UCSD-AML1 (cell line): ENCODE results near the gene VCAM1.

Experiments
- DNase-seq: peaks from one replicate; lab custom pipeline; 2025; ENCODE audit not compliant: unreplicated experiment; lab: John Stamatoyannopoulos, UW

The VCAM1 gene

DNA sequence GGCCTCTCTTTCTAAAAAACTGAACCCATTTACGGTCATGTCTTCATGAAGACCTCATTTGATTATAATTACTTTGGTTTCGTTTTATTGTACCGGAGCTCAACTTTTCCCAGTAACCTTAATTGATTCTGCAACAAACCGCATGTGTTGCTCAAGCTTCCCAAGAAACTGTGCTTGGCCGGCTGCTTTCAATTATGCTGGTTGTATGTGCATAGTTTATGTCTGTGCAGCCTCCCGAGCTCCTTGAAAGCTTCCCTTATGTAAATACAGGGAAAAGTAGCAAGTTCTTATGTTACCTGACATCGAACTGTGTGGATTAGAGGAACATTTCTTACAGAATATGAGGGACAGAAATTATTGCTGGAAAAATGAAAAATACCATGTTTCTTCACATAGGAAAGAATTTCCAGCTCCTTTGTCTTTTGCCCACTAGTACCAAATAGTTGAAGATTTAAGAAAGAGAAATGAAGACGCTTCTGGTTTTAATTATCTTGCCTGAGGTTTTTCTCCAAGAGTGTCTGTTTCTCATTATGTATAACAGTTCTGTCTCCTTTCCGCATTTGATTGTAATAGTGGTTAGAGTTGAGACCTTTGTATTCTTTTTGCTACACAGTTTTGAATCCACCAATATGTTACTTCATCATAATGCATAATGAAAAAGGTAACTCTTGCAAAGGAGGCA lies 2.1 kb downstream of the VCAM1 start:
- DNase-seq, result no peak

DNA sequence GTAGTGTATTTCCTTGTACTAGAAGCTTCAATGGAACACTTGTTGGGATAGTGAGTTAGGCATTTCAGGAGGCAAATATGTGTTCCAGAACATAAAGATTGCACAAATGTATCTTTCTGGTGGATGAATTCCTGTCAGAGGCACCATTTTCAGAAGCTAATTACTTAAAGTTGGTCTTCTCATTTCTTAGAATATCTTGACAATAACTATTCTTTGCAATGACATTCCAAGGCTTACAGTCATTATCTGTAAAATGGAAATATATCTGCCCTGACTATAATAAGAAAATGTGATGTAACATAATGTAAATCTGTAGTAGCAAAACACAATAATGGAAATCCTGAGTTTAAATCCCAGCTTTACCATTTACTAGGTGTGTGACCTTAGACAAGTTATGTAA lies 2.7 kb downstream of the VCAM1 start:
- no peak for DNase-seq

DNA sequence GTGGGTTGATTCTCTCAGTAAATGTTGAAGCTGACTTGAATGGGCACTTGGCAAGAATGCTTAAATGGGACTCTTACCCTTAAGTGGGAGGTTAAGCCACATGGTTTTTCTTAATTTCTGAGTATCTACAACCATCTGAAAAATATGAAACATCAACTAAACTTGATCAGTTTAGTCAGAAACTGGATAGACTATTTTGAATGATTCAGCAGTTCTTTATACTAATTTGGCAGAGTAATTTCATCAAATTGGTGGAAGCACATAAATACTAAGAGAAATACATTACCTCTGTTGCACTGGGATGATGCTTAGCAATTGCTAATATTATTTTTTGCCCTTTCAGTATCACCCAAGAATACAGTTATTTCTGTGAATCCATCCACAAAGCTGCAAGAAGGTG lies 4.7 kb downstream of the VCAM1 start:
- DNase-seq, result no peak

DNA sequence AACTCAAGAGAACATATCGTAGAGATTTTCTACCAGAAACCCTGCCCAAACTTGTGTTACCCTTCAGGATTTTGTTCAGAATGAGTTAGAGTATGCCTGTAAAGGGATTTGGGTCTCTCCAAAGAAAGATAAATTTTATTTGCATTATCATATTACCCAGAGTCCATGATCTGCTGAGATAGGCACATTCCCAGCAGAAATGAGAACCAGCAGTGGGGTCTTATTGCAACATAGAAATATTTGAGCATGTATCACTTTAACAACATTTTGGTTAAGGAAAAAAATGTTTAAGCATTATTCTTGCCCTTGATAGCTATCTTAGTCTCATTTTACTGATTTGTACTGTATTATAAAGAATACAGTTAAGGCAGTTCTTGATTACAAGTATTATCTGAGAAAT lies 10.6 kb downstream of the VCAM1 start:
- no peak for DNase-seq

DNA sequence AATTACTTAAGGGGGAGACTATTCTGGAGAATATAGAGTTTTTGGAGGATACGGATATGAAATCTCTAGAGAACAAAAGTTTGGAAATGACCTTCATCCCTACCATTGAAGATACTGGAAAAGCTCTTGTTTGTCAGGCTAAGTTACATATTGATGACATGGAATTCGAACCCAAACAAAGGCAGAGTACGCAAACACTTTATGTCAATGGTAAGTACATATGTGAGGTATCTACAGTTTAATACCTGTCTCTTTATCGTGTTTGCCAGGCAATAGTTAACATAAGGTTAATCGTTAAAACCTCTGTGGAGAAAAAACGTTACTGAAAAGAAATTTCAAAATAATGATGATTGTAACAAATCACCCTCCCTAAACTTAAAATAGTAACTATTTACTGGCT lies 11.8 kb downstream of the VCAM1 start:
- no peak for DNase-seq

DNA sequence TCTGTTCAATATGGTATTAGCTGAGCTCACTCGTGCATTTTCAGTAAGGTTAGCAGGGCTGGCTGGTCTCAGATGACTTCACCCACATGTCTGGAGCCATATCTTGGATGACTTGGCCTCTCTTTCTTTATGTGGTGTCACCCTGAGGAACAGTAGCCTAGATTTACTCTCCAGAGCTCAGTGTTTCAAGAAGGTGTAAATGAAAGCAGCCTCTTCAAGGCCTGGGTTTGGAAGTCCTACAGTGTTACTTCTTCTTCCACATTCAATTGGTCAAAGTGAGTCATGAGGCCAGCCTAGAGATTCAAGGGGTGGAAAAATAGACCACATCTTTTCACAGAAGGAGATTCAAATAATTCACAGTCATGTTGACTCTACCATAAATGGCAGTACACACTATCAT lies 12.2 kb downstream of the VCAM1 start:
- DNase-seq, result no peak

DNA sequence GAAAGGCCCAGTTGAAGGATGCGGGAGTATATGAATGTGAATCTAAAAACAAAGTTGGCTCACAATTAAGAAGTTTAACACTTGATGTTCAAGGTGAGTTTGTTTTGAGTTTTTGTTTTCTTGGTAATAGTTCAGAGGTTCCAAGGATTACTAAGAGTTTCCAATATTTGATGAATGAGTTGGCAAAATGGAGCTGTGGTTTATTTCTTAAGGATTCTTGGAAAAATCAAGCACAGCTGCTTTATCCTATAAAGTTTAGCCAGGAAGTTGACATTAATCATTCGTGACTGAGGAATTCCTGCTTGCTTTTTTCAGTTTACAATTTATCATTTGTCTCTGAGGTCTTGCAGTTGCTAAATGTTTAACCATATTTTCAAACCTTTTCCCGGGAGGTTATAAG lies 15.1 kb downstream of the VCAM1 start:
- no peak for DNase-seq

DNA sequence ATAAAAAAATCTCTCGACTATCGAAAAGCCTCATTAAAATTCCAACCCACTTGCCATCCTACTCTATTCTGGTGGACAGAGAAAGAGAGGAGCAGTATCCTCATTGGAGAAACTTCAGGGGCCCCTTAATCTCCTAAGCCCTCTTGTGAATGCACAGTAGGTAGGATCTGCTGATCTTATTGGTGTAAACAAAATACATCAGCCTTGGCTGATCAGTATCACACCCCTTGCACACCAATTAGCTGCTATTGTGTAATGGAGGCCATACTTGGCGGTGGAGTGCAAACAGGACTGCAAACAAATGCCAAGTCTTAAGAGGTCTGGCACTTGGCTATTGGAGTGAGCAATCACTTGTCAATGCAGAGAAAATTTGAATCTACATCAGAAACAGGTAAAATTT lies 15.7 kb downstream of the VCAM1 start:
- no peak for DNase-seq

DNA sequence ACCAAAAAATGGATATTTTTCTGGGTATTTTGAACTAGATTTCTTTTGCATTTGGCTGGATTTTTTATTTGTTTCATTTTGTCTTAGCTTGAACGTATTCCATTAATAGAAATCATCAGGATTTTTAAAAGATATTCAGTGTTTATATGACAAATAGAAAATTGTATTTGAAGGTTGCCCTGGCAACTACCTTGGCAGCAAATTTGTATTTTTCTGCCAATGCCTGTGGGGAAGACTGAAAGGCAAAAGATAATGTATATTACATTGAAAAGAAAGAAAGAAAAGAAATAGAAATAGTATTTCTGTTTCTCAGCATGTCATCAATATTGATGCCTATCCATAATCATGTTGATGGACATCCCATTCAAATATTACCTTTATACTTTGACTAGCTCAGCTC lies 16.8 kb downstream of the VCAM1 start:
- no peak for DNase-seq

DNA sequence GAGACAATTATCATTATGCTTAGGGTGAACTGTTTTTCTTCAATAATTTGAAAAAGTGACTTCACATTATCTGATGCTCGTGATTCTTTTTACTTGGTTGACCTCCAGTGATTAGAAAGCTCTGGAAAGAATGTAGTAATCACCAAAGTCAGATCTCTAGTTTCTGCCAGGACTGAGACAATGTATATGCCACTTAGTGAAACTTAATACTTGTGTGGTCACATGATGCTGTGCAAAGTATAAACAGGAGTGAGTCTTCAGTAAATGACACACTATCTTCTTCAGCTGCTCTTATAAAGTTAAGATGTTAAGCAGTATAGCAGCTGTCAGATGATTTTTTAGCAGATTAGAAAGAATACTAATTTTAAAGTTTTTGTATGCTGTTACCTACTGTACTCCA lies 17.2 kb downstream of the VCAM1 start:
- no peak for DNase-seq

DNA sequence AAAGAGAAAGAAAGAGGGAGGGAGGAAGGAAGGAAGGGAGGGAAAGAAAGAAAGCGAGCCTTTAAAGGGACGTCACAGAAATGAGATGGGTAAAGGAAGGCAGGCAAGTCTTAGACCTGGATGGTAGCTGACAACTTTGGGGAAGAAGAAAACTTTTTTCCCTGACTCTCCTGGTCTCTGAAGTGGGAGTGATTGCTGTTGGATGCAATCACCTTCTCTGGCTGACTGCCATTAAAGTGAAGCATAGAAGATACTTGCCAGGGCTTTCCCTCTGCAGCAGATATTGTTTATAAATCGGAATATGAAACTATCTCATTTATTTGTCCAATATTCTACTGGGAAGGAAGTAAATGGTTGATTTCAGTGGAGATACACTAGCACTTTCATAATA lies 27.0 kb downstream of the VCAM1 start:
- no peak for DNase-seq

DNA sequence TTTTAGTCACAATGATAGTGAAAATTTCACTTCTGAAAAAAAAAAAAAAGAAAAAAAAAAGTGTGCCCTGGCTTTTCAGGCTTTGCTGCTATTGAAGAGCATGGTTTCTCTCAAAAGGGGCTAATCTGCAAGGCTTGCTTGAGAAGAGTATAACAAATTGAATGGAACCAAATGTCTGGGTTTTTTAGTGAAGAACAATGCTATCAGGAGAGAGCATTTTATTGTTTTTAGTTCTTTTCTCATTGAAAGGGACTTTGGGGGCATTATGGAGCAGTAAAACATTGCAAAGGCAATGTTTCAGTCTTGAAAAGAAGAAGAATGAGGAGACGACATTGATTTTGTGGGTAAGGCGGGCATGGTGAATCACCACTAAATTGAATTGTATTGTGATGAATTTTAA lies 28.2 kb downstream of the VCAM1 start:
- DNase-seq, result no peak

DNA sequence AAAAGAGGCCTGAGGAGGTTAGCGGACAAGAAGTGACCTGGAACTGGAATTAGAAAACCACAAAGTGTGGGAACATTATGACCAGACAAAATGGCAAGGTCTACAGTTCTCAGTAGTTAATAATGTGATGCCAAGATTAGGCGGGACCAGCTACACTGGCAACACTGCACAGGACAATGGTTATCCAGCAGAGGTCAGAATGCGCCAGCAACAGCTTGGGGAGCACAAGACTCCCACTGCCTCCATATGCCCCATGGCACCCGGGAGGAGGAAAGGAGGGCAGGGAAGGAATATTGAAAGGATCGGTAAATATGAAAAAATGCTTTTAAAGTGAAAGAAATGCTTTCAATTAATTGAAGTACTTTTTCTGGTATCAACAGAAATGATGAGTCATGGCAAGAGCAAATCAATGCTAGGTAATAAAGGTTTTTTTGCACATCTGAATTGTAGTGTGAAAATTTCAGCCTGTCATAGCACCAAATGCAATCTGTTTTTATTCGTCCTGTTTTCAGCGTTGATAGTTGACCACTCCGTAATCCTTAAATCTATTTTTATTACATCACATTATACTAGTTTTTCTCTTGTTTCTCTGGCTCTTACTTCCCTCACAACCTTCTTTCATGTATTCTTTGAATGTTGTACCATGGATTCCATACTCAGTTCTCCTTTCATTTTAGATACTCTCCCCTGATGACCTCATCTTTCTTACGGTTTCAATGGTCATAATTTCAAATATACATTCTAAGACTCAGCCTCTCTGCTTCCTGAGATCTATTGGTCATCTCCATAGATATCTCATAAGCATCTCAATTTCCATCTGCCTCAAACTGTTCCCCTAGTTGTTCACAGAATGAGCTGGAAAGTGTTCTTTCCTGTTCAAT lies 30.7 kb downstream of the VCAM1 start:
- peak; percentile 13 for DNase-seq

DNA sequence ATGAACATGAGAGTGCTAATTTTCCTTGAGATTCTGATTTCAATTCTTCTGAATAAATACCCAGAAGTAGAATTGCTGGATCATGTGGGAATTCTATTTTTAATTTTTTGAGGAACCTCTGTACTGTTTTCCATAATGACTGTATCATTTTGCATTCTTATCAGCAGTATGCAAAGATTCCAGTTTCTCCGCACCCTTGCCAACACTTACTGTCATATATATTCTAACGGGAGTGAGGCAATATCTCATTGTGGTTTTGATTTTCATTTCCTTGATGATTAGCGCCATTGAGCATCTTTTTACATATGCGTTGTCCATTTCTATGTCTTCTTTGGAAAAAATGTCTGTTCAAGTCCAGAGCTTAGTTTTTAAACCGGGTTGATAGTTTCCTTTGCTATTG lies 33.2 kb downstream of the VCAM1 start:
- DNase-seq, result no peak

DNA sequence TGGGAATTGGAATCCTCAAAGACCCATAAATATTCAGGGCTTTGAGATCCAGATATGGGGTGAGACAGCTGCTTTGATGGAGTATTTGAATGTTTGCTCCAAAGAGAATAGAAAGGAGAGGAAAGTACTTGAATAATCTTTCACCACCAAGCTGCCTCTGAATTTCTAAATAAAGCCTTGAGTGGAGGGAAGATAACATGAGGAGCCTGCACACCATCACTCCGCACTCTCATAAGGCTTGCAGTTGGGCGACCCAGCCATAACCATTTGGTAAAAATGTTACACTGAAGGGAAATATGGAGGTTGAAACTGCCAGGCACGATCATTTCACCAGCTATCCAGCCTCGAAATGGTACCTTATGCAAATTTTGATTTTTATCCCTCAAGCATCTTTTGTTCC lies 38.4 kb downstream of the VCAM1 start:
- no peak for DNase-seq

DNA sequence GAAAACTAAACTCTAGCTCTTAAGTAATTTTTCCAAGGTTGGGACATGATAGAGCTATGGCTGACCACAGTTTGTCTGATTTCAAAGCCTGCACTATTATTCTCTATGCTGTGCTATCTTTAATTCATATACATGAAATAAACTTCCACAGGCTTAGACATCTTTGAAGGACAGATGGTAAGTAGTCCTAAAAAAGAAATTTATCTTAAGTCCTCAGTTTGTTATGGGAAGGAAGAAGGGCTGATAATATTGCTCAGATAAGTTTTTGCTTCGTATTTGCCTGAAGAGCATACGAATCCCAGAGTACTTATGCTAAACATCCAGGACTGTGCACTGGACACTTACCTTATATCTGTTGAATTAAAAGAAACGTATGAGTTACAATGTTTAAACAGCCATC lies 39.6 kb downstream of the VCAM1 start:
- no peak for DNase-seq

DNA sequence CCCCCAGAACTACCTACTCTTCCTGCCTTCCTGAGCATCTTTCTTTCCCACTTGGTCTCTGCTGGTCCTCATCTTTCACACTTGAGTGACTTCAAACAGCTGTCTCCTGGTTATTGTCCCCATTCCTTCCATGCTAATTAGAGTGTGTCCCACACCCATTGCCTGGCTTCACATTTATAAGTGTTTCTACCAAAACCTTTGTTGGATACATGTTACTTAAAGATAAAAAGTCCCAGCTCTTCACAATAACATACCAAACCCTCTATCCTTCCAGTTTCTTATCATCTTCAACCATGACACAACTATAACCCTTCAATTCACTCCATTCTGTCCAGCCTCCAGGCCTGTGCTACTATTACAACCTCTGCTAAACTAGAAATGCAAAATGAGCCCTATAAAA lies 41.0 kb downstream of the VCAM1 start:
- DNase-seq, result no peak

DNA sequence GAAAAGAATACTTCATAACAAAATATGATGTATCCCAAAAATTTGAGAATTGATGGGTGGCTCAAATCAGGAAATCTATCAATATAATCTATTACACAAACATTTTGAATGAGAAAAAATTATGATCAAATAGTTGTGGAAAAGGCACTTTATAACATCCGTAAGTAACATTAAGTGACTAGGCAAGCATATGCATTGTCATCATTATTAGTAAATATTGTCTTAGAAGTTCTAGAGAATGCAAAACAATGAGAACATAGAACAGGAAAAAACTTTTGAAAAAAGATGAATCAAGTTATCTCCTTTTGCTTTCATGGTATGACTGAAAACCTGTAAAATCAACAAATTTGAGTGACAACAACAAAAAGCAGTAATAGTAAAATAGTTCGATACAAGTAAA lies 42.9 kb downstream of the VCAM1 start:
- no peak for DNase-seq

DNA sequence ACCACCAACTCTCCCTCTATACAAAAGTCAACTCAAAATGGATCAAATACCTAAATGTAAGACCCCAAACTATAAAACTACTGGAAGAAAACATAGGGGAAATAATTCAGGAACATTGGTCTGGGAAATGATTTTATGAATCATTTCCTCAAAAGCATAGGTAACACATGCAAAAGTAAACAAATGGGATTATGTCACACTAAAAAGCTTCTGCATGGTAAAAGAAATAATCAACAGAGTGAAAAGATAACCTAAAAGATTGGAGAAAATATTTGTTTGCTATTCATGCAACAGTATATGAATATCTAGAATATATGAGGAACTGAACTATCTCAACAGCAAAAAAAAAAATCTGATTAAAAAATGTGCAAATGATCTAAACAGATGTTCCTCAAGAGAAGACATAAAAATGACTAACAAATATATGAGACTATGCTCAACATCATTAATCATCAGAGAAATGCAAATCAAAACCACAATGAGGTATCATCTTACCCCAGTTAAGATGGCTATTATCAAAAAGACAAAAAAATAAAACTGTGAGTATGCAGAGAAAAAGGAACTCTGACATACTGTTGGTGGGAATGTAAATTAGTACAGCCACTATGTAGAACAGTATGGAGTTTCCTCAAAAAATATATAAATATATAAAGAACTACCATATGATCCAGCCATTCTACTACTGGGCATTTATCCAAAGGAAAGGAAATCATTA lies 47.8 kb downstream of the VCAM1 start:
- no peak for DNase-seq

DNA sequence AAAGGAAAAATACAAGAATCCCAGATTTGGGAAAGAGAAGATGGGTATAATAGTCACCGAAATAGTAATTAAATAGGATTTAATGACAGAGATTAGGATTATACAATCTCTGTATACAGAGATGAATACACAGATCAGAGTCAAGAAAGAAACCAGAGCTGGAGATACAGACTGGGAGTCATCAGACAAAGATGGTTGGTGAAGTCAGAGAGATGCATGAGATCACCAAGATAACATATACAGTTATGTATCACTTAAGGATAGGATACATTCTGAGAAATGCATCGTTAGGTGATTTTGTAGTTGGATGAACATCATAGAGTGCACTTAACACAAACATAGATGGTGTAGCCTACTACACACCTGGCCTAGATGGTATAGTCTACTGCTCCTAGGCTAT lies 49.8 kb downstream of the VCAM1 start:
- DNase-seq, result no peak

DNA sequence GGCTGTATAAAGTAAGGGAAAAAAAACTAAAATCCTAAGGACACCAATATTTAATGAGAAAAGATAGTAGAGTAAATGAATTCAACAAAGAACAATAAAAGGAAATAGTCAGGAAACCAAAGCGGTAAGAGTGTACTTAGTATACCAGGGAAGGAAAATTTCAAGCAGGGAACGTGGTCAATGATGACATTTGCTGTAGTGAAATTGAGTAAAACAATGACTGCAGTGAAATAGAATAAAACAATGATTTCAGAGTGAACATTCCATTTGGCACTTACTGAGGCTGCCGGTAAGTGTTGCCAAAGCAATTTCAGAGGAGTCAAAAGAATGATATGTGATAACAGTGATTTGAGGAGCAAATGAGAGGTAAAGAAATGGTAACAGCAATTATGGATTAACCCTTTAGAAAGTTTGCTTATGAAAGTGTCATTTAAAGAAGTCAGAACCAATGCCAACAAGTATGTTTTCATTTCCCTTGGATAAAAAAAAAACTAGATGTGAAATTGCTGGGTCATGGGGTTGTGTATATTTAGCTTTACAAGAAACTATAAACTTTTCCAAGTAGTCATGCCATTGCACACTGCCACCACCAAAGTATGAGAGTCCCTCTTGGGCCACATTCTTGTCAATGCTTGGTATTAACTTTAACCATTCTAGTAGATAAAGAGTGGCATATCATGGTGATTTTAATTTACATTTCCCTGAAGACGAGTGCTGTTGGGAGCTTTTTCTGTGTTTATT lies 50.5 kb downstream of the VCAM1 start:
- DNase-seq, result no peak
